CMK (cell line): Measurements from ENCODE around the gene EFEMP2.

Source experiments
- DNase-seq: peaks from one replicate; pipeline ENCODE4 v3.0.0-alpha.2; 2010; ENCODE audit warnings: low read depth

Gene EFEMP2

GRCh38 chr11:65884716-65885092, 12.1 kb upstream of the EFEMP2 start:
- DNase-seq: no peak

- DNase-seq: no peak
These were observed 11.5 kb upstream of the EFEMP2 start for GRCh38 chr11:65883786-65884715.

GRCh38 chr11:65883058-65883761, 10.6 kb upstream of the EFEMP2 start:
- DNase-seq: no peak

GRCh38 chr11:65882120-65883057, 9.8 kb upstream of the EFEMP2 start:
- DNase-seq: no peak

GRCh38 chr11:65880844-65881421, 8.3 kb upstream of the EFEMP2 start:
- no peak for DNase-seq

GRCh38 chr11:65880027-65880426, 7.4 kb upstream of the EFEMP2 start:
- DNase-seq: no peak

- DNase-seq: no peak
These were observed 7.0 kb upstream of the EFEMP2 start, which contains the start of gene CTSW for GRCh38 chr11:65879617-65880016. CTSW (plus strand) TSS chr11:65879837; CDS start chr11:65879855, 18 bp downstream.

- peak; percentile 94 for DNase-seq
These were observed 937 bp upstream of the EFEMP2 start for GRCh38 chr11:65873318-65874156.

GRCh38 chr11:65871811-65872548, 620 bp downstream of the EFEMP2 start:
- no peak for DNase-seq

GRCh38 chr11:65870706-65871681, 1.6 kb downstream of the EFEMP2 start:
- no peak for DNase-seq

- no peak for DNase-seq
These were observed 2.3 kb downstream of the EFEMP2 start for GRCh38 chr11:65870307-65870658.

GRCh38 chr11:65869643-65870306, 2.8 kb downstream of the EFEMP2 start:
- no peak for DNase-seq

- DNase-seq: no peak
These were observed 3.7 kb downstream of the EFEMP2 start for GRCh38 chr11:65868907-65869306.

- no peak for DNase-seq
These were observed 4.4 kb downstream of the EFEMP2 start for GRCh38 chr11:65868076-65868667.

- no peak for DNase-seq
These were observed 5.1 kb downstream of the EFEMP2 start for GRCh38 chr11:65867284-65868071.

GRCh38 chr11:65866509-65867283, 5.9 kb downstream of the EFEMP2 start:
- no peak for DNase-seq
